Measurements from ENCODE around the gene CDCA4. TPM values are rescaled to one million over a fixed set of nuclear protein-coding genes. Genes with fewer than 3 reads are reported as not detected.
"Not testable (repeated sequence)": the region's sequence is repeated elsewhere in the genome, so short reads cannot be mapped to it uniquely, and the experiment has no call there.

The CDCA4 gene
- total RNA-seq, 4 donors from 2014 or later = 5.3 to 8.0 (median 6.4) TPM

GRCh38 chr14:105029402-105029801 lies 8.5 kb upstream of the CDCA4 start:
- no peak for TF ChIP-seq CTCF (IDR thresholded peaks at IDR 0.05)
- DNase-seq (ENCODE audit: low spot score) (no peak), ATAC-seq (ENCODE audit: low FRiP score) (no peak)

- ATAC-seq (ENCODE audit: low FRiP score) = no peak
These were observed 7.5 kb upstream of the CDCA4 start for GRCh38 chr14:105028251-105028927.

GRCh38 chr14:105027718-105028117 lies 6.8 kb upstream of the CDCA4 start:
- ATAC-seq (ENCODE audit: low FRiP score); DNase-seq (ENCODE audit: low spot score): not testable (repeated sequence)

More at GRCh38 chr14:105028251-105028927, 7.5 kb upstream of the CDCA4 start:
- DNase-seq (ENCODE audit: low spot score) = no peak
- no peak for TF ChIP-seq CTCF (IDR thresholded peaks at IDR 0.05)

GRCh38 chr14:105026802-105027563 lies 6.1 kb upstream of the CDCA4 start:
- no peak for TF ChIP-seq CTCF (IDR thresholded peaks at IDR 0.05)
- ATAC-seq (ENCODE audit: low FRiP score) (no peak), DNase-seq (ENCODE audit: low spot score) (no peak)

- TF ChIP-seq CTCF (IDR thresholded peaks at IDR 0.05) = no peak
- ATAC-seq (ENCODE audit: low FRiP score) = no peak
- DNase-seq (ENCODE audit: low spot score) = no peak
These were observed 5.3 kb upstream of the CDCA4 start for GRCh38 chr14:105026033-105026785.

GRCh38 chr14:105025429-105025828 lies 4.5 kb upstream of the CDCA4 start:
- TF ChIP-seq CTCF (IDR thresholded peaks at IDR 0.05) = no peak
- DNase-seq (ENCODE audit: low spot score) (no peak), ATAC-seq (ENCODE audit: low FRiP score) (no peak)

GRCh38 chr14:105023791-105024480 lies 3.1 kb upstream of the CDCA4 start:
- DNase-seq (ENCODE audit: low spot score) = no peak
- TF ChIP-seq CTCF (IDR thresholded peaks at IDR 0.05) = no peak
- no peak for ATAC-seq (ENCODE audit: low FRiP score)

Measured in omental fat pad (tissue), 4 donors.